KOPT-K1 (cell line): Measurements from ENCODE around the gene PDRG1.

Experiments
- H3K27ac ChIP-seq: fragments of 200-600 bp; sonication (generic); 2 replicates; pipeline ENCODE4 v1.5.1; 2016; ENCODE audit warnings: antibody characterized with exemption, mild to moderate bottlenecking, low read depth, low read length; ENCODE audit not compliant: poor library complexity, severe bottlenecking
- H3K36me3 ChIP-seq: fragments of 200-600 bp; sonication (generic); 2 replicates; pipeline ENCODE4 v1.5.1; 2017; ENCODE audit warnings: antibody characterized with exemption, mild to moderate bottlenecking, low read length, moderate library complexity; ENCODE audit not compliant: insufficient read depth
- H3K9me3 ChIP-seq: fragments of 200-600 bp; sonication (generic); 2 replicates; pipeline ENCODE4 v1.5.1; 2017; ENCODE audit warnings: antibody characterized with exemption, low read length, mild to moderate bottlenecking; ENCODE audit not compliant: insufficient read depth, poor library complexity, severe bottlenecking

Gene PDRG1

GRCh38 chr20:31909253-31910070 lies 42.4 kb downstream of the PDRG1 start:
- Histone ChIP-seq H3K36me3 (no peaks in the 10 kb centered on the region), H3K27ac (no peak overlapping the region), H3K9me3 (no peaks in the 10 kb centered on the region)

- Histone ChIP-seq H3K36me3 (no peaks in the 10 kb centered on the region), H3K9me3 (no peaks in the 10 kb centered on the region), H3K27ac (no peak overlapping the region)
These were observed 43.4 kb downstream of the PDRG1 start for GRCh38 chr20:31908424-31908823.

- H3K9me3 ChIP-seq, result no peaks in the 10 kb centered on the region
- no peaks in the 10 kb centered on the region for H3K36me3 ChIP-seq
- no peak overlapping the region for H3K27ac ChIP-seq
These were observed 43.8 kb downstream of the PDRG1 start for GRCh38 chr20:31908016-31908415.

- H3K36me3 ChIP-seq, result no peaks in the 10 kb centered on the region
These were observed 44.8 kb downstream of the PDRG1 start for GRCh38 chr20:31907046-31907445.

GRCh38 chr20:31906001-31906400 lies 45.8 kb downstream of the PDRG1 start:
- Histone ChIP-seq H3K36me3 (no peaks in the 10 kb centered on the region), H3K9me3 (no peaks in the 10 kb centered on the region), H3K27ac (no peak overlapping the region)

More at GRCh38 chr20:31907046-31907445, 44.8 kb downstream of the PDRG1 start:
- no peaks in the 10 kb centered on the region for H3K9me3 ChIP-seq
- no peak overlapping the region for H3K27ac ChIP-seq

- Histone ChIP-seq H3K27ac (no peak overlapping the region), H3K9me3 (no peaks in the 10 kb centered on the region), H3K36me3 (no peaks in the 10 kb centered on the region)
These were observed 48.0 kb downstream of the PDRG1 start for GRCh38 chr20:31903627-31904386.

GRCh38 chr20:31901615-31902014 lies 50.2 kb downstream of the PDRG1 start:
- H3K9me3 ChIP-seq, result no peaks in the 10 kb centered on the region

GRCh38 chr20:31897541-31897940 lies 54.3 kb downstream of the PDRG1 start:
- H3K36me3 ChIP-seq, result no peaks in the 10 kb centered on the region
- H3K27ac ChIP-seq, result no peak overlapping the region
- no peaks in the 10 kb centered on the region for H3K9me3 ChIP-seq

More at GRCh38 chr20:31901615-31902014, 50.2 kb downstream of the PDRG1 start:
- Histone ChIP-seq H3K27ac (no peak overlapping the region), H3K36me3 (no peaks in the 10 kb centered on the region)

- Histone ChIP-seq H3K27ac (no peak overlapping the region), H3K36me3 (no peaks in the 10 kb centered on the region)
These were observed 55.8 kb downstream of the PDRG1 start for GRCh38 chr20:31896049-31896448.

GRCh38 chr20:31894980-31895675 lies 56.7 kb downstream of the PDRG1 start:
- Histone ChIP-seq H3K27ac (no peak overlapping the region), H3K36me3 (no peaks in the 10 kb centered on the region), H3K9me3 (no peaks in the 10 kb centered on the region)

More at GRCh38 chr20:31896049-31896448, 55.8 kb downstream of the PDRG1 start:
- no peaks in the 10 kb centered on the region for H3K9me3 ChIP-seq
